GM12801 (cell line): Measurements from ENCODE around the gene SND1.

ENCODE experiments used
- TF ChIP-seq, protein P1 (sequence below): IDR thresholded peaks from one replicate; pipeline ENCODE4 v1.5.1; 2011; ENCODE audit warnings: control low read depth; ENCODE audit not compliant: insufficient read length; ENCODE audit errors: extremely low read depth

SND1 gene

DNA sequence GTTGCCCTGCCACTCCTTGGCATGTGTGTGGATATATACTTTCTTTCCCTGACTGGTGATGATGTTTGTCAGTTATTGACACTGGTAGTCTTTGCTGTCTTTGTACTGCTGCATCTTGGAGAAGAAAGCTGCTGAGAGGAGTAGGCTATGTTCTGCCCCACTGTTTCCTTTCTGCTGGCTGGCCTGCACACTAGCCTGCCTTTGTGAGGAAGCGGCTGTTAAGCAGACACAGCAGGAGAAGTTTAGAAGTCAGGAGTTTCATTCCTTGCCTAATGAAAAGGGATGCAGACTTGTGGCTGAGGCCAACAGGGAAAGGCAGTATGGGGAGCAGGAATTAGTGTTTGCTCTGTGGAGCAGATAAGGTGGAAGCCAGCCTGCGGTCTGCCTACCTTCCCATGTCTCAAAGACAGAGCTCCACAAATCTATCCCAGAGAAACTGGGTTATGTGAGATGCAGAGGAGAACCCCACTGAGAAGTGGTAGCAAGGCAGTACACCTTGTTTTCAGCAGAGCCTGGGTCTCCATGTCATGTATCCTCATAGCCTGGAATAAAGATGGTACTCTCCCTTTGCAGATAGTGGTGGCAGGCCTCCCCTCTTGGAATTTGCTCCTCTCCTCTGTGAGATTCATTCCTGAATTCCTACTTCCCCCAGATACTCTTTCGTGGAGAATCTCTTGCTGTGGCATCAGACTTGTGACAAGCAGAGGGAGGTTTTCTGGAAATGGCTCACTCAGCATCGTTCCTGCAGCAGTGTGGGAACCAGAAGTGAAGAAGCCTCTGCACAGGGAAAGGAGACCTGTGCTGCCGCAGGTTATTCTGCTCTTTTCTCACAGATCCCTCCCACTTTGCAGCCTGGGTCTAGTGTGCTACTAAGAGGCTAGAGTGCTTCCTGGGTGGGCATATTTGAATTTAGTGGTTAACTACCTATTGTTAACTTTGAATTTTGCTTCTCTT is 249.0 kb downstream of the SND1 start:
- TF ChIP-seq, protein P1, sequence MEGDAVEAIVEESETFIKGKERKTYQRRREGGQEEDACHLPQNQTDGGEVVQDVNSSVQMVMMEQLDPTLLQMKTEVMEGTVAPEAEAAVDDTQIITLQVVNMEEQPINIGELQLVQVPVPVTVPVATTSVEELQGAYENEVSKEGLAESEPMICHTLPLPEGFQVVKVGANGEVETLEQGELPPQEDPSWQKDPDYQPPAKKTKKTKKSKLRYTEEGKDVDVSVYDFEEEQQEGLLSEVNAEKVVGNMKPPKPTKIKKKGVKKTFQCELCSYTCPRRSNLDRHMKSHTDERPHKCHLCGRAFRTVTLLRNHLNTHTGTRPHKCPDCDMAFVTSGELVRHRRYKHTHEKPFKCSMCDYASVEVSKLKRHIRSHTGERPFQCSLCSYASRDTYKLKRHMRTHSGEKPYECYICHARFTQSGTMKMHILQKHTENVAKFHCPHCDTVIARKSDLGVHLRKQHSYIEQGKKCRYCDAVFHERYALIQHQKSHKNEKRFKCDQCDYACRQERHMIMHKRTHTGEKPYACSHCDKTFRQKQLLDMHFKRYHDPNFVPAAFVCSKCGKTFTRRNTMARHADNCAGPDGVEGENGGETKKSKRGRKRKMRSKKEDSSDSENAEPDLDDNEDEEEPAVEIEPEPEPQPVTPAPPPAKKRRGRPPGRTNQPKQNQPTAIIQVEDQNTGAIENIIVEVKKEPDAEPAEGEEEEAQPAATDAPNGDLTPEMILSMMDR: no peak

DNA sequence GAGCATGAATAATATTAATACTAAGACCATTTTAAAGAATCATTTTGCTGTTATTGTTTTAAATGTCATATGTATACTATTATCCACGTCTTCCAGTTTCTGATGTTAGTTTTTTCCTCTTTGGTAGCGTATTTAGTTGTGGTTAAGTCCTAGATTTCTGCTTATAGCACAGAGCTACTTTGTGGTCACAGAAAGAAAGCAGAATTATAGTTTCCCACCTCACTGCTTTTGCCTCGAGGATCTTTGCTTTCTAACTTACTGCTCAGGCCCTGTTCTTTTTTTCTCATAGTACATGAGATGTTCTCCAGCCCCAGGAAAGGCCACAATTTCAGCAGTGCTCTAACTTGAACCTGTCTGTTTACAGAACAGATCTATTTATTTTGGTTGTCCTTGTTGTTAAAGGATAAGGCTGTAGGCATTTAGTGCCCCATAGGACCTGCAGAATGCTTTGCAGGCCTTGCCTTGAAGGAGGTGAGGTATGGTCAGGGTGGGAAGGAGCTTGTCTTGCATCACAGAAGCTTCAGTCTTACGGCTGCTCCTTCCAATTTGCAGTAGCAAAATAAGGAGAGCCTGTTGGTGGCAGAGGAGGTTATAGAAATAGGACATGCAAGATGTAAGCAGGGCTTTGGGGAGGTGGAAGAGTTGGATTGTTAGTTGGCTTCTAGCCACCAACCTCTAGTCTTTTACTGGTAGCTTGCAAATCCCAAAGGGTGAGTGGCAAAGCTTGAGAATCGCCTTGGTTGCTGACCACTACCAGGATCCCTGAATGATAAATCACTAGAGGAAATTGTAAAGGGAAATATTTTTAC is 250.1 kb downstream of the SND1 start:
- TF ChIP-seq, protein P1: no peak

DNA sequence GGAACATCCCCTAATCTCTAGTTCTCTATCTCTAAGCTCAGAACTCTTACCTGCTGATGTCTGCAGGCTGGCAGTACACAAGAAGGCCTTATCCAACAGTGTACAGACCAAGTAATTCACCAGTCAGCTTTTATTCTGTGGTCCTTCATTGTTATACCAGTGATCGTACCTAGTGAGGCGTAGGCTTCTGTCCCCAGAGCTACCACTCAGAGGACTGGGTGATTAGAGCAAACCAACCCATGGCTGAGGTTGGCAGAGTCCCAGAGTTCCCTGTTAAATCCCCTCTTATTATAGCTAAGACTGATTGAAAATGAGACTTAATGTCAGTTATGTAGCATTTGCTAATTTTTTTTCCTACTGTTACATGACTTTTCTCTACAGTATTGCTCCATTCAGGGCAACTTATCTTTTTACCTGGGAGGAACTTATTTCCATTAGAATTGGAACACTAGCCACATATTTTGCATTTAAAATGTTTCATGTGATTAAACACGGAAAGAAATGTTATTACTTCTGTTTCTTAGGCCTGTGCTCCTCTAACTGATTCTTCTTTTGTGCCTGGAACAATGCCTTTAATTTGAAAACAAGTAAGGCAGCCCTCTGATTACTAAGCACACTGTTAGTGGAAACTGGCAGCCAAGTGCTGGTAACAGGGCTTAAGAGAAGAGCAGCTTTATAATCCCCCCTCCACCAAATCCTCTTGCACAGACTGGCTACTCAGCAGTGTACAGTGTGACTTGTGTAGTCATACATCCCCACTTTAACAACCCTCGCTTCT is 252.1 kb downstream of the SND1 start:
- TF ChIP-seq, protein P1: no peak

DNA sequence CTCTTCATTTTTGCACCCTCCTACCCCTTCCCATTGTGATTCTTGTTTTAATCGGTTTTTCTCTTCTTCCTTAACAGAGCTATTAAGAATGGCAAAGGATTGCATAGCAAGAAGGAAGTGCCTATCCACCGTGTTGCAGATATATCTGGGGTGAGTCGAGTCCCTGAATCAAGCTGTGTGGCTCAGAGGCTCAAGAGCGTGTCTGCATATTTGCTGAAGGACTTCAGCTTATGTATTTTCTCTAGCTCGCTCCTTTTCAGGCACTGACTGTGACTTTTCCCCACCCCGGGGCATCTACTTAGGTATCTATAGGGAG is 252.6 kb downstream of the SND1 start:
- TF ChIP-seq, protein P1: no peak

DNA sequence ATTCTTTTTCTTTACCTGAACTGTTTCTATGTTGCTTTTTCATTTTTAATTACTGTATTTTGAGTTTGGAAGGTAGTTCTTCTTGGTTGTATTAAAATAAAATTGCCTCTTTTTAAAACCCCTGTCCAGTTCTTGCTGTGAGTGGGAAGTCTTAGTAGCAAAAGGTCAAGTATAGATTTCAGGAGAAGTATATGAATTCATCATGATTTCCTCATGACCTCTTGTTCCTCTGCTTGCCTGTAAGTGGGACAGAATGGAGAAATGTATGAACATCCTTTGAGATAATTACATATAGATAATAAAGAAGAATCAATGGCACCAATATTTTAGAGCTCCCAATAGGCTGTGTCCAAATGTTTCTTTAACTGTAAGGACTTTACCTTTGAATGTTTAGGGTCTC is 253.0 kb downstream of the SND1 start:
- TF ChIP-seq, protein P1: no peak

DNA sequence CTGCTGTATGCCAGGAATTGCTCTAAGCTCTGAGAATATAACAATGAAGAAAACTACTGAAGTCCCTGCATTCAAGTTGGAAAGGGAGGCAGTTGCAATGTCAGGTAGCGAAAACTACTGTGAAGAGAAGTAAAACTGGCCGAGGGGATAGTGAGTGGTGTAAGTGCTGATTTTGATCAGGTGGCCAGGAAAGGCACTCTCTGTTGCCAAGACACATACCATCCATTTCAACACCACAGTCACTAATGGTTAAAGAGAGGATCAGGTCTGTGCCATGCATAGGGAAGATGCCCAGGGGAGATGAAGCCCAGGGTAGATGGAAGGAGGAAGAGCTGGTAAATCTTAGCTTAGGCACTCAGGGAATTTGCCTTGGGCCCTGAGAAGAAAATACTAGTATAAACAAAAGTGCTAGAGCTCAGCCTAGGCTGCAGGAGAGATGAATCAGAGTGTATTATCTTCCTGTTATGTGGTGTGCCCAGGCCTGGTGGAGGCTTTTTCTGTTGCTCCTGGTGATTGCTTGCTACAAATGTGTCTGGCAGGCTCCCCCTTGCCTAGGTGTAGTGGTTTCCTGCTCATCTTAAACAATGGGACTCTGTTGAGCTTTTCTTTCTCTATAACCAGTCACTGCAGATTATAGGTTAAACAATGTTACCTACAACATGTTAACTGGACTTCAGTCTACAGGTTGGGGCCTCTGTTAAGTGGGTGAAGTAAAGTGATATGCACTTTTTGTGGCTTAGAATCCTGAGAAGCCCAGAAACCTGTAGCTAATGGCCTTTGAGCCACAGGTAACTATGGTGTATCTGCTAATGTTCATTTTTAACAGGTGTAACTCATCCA is 253.7 kb downstream of the SND1 start:
- TF ChIP-seq, protein P1: no peak
